DND-41 (cell line): ENCODE data around the gene NTSR1.
A peak's percentile ranks its signal among the peaks of the same experiment; 100 is the strongest.

Source experiments
- ATAC-seq: fragments of 200-7000 bp; cut with Tn5 transposase; 3 replicates; pipeline ENCODE4 v1.9.1; 2021; ENCODE audit warnings: low read depth; ENCODE audit not compliant: insufficient read depth
- DNase-seq: peaks from one replicate; pipeline ENCODE4 v3.0.0-alpha.2; 2020
- H2AFZ ChIP-seq: 2 replicates; pipeline ENCODE4 v1.6.0; 2012; ENCODE audit warnings: low read depth, low read length
- H3K27ac ChIP-seq: 2 replicates; pipeline ENCODE4 v1.5.1; 2012; ENCODE audit warnings: low read length, inconsistent platforms
- H3K27me3 ChIP-seq: fragments of 200-600 bp; sonication (generic); 2 replicates; pipeline ENCODE4 v1.6.0; 2012; ENCODE audit warnings: low read length, mild to moderate bottlenecking, inconsistent platforms; ENCODE audit not compliant: insufficient read depth, poor library complexity
- H3K36me3 ChIP-seq: 2 replicates; pipeline ENCODE4 v1.5.1; 2012; ENCODE audit warnings: low read length, inconsistent platforms; ENCODE audit not compliant: insufficient read depth
- H3K4me1 ChIP-seq: 2 replicates; pipeline ENCODE4 v1.5.1; 2012; ENCODE audit warnings: mild to moderate bottlenecking, low read length; ENCODE audit not compliant: insufficient read depth
- H3K4me2 ChIP-seq: 2 replicates; pipeline ENCODE4 v1.6.0; 2012; ENCODE audit warnings: mild to moderate bottlenecking, moderate library complexity, low read length, inconsistent platforms; ENCODE audit not compliant: insufficient read depth
- H3K4me3 ChIP-seq, 2 experiments: fragments of 200-600 bp in 1 of 2; shearing (Covaris generic) in 1 of 2; 2 replicates each; pipeline ENCODE4 v1.5.1; 2012 to 2016; ENCODE audit warnings: inconsistent platforms in 2 of 2, low read length in 2 of 2, mild to moderate bottlenecking in 2 of 2, low read depth in 1 of 2, moderate library complexity in 1 of 2
- H3K79me2 ChIP-seq: 2 replicates; pipeline ENCODE4 v1.6.0; 2012; ENCODE audit warnings: low read length, inconsistent platforms; ENCODE audit not compliant: insufficient read depth
- H3K9ac ChIP-seq: 2 replicates; pipeline ENCODE4 v1.6.0; 2012; ENCODE audit warnings: low read depth, mild to moderate bottlenecking, inconsistent platforms, low read length, moderate library complexity
- H3K9me3 ChIP-seq: 2 replicates; pipeline ENCODE4 v1.5.1; 2012; ENCODE audit warnings: low read length, moderate library complexity, mild to moderate bottlenecking, inconsistent platforms; ENCODE audit not compliant: insufficient read depth, severe bottlenecking
- H4K20me1 ChIP-seq: 2 replicates; pipeline ENCODE4 v1.6.0; 2012; ENCODE audit warnings: low read length; ENCODE audit not compliant: insufficient read depth
- EZH2 ChIP-seq: IDR thresholded peaks from 3 replicates; pipeline ENCODE4 v1.6.1; 2012; ENCODE audit warnings: borderline replicate concordance, low read depth, mild to moderate bottlenecking, moderate library complexity, low read length, inconsistent platforms; ENCODE audit not compliant: severe bottlenecking
- TF ChIP-seq, protein P1 (sequence below): IDR thresholded peaks from 2 replicates; pipeline ENCODE4 v1.5.1; 2012; ENCODE audit warnings: borderline replicate concordance, low read length, moderate library complexity, mild to moderate bottlenecking; ENCODE audit not compliant: poor library complexity, severe bottlenecking; ENCODE audit errors: extremely low read depth

The NTSR1 gene

DNA sequence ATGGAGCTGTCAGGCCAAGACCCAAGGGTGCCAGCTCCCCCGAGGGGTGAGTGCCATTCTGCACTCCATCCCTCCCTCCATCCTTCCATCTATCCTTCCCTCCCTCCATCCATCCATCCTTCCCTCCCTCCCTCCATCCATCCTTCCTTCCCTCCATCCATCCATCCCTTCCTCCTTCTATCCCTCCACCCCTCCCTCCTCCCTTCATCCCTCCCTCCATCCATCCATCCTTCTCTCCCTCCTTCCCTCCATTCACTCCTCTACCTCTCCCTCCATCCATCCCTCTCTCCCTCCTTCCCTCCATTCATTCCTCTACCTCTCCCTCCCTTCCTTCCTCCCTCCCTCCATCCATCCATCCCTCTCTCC is 46.3 kb downstream of the NTSR1 start:
- Histone ChIP-seq H3K27ac (no peak overlapping the region), H3K4me1 (no peaks in the 10 kb centered on the region), H3K36me3 (no peaks in the 10 kb centered on the region), H3K27me3 (no peaks in the 10 kb centered on the region), H3K9ac (no peak overlapping the region), H4K20me1 (0 out of 2 replicates have a peak, but pooled peaks cover 2% of the 10 kb centered on the region), H3K9me3 (no peaks in the 10 kb centered on the region), H2AFZ (no peak overlapping the region), H3K4me2 (no peak overlapping the region), H3K4me3 (no peak overlapping the region), H3K79me2 (no peaks in the 10 kb centered on the region)
- DNase-seq (no peak), ATAC-seq (no peak)
- TF ChIP-seq, protein P1, sequence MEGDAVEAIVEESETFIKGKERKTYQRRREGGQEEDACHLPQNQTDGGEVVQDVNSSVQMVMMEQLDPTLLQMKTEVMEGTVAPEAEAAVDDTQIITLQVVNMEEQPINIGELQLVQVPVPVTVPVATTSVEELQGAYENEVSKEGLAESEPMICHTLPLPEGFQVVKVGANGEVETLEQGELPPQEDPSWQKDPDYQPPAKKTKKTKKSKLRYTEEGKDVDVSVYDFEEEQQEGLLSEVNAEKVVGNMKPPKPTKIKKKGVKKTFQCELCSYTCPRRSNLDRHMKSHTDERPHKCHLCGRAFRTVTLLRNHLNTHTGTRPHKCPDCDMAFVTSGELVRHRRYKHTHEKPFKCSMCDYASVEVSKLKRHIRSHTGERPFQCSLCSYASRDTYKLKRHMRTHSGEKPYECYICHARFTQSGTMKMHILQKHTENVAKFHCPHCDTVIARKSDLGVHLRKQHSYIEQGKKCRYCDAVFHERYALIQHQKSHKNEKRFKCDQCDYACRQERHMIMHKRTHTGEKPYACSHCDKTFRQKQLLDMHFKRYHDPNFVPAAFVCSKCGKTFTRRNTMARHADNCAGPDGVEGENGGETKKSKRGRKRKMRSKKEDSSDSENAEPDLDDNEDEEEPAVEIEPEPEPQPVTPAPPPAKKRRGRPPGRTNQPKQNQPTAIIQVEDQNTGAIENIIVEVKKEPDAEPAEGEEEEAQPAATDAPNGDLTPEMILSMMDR, result no peak
- TF ChIP-seq EZH2, result no peak

DNA sequence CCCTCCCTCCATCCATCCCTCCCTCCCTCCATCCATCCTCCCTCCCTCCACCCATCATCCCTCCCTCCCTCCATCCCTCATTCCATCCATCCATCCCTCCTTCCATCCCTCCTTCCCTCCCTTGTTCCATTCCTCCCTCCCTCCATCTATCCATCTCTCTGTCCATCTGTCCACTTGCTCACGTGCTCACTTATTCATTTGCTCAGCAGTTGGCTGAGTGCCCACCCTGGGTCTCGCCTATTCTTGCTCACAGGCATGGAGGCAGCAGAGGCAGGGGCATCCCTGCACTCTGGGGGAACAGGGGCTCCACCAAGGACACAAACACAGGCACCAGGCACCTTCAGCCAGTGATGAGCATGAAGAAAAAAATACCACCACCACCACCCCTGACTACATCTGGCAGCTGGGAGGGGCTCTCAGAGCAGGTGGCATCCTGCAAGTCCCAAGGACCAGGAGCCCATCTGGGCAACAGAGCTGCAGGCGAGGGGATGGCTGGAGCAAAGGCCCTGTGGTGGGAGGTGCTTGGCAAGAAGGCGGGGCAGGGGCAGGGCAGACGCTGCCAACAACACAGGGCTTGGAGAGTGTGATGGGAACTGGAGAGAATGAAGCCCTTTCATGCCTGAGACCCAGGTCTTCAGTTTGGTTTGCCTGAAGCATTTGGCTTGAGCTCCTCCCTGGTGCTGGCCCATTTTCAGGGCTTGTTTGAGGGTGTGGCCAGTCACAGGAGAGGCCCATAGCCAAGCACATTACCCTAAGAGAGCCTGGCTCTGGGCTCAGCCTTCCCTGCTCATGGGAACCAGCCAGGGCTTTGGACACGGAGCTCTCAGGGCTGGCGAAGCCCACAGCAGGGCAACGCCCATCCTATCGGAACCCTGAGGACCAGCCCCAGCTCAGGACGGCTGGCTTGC is 47.4 kb downstream of the NTSR1 start:
- Histone ChIP-seq H3K4me3 (no peak overlapping the region), H3K9me3 (no peaks in the 10 kb centered on the region), H2AFZ (no peak overlapping the region), H3K27me3 (no peaks in the 10 kb centered on the region), H3K4me2 (no peak overlapping the region), H3K27ac (no peak overlapping the region), H3K4me1 (no peaks in the 10 kb centered on the region), H3K79me2 (no peaks in the 10 kb centered on the region), H3K9ac (no peak overlapping the region), H3K36me3 (no peaks in the 10 kb centered on the region), H4K20me1 (0 out of 2 replicates have a peak, but pooled peaks cover 2% of the 10 kb centered on the region)
- ATAC-seq (peak; percentile 17; the same call in 1 of the 3 replicates), DNase-seq (no peak)
- TF ChIP-seq, protein P1, result no peak
- TF ChIP-seq EZH2, result no peak

DNA sequence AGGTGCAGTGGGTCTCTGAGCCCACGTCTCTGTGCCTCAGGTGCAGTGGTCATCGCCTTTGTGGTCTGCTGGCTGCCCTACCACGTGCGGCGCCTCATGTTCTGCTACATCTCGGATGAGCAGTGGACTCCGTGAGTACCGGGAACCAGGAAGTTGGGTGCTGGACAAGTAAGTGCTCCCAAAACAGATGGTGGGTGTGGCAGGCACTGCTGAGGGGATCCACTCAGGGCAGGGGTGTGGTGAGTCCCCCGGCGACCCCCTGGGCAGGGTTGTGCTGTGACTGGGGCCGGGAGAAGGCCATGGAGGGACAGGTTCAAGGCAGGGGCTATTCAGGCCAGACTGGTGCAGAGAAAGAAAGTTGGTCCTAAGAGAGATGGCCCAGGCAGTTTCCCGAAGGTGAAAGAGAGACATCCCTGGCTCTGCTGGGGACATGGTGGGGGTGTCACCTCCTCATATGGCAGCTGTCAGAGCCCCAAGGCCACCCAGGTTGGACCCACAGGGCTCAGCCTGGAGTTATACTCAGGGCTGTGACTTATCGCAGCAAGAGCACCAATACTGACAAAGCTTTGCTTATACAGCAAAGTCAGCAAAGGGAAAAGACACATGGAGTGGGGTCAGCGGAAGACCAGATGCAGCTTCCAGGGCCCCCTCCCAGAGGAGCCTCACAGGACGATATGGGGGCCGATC is 49.7 kb downstream of the NTSR1 start:
- DNase-seq, result no peak
- H3K4me2 ChIP-seq, result no peak overlapping the region
- no peak for ATAC-seq
- no peaks in the 10 kb centered on the region for H3K27me3 ChIP-seq
- H3K27ac ChIP-seq, result no peak overlapping the region
- no peak overlapping the region for H3K9ac ChIP-seq
- H2AFZ ChIP-seq, result no peak overlapping the region
- H3K4me3 ChIP-seq, result no peak overlapping the region
- H3K9me3 ChIP-seq, result no peaks in the 10 kb centered on the region
- no peaks in the 10 kb centered on the region for H3K4me1 ChIP-seq
- H4K20me1 ChIP-seq, result peaks cover 8% of the 10 kb centered on the region
- H3K36me3 ChIP-seq, result no peaks in the 10 kb centered on the region
- TF ChIP-seq, protein P1, result no peak
- TF ChIP-seq EZH2, result no peak
- H3K79me2 ChIP-seq, result no peaks in the 10 kb centered on the region
